Dermis microvascular lymphatic vessel endothelial cell (primary cell): ENCODE results near the gene GREB1. TPM values are rescaled to one million over a fixed set of nuclear protein-coding genes. Genes with fewer than 3 reads are reported as not detected.

Source experiments
- DNase-seq, 2 donors: peaks; one replicate each; pipeline versions ENCODE4 v3.0.0 to v3.0.0-alpha.2; 2010; ENCODE audit warnings: low read depth in 2 of 2
- total RNA-seq: library from RNA; depleted of rRNA; stranded (reverse); fragments of >200 nt; gene quantifications from 2 replicates; pipeline ENCODE4 v1.2.1, GENCODE V29; 2014

The GREB1 gene, protein sequence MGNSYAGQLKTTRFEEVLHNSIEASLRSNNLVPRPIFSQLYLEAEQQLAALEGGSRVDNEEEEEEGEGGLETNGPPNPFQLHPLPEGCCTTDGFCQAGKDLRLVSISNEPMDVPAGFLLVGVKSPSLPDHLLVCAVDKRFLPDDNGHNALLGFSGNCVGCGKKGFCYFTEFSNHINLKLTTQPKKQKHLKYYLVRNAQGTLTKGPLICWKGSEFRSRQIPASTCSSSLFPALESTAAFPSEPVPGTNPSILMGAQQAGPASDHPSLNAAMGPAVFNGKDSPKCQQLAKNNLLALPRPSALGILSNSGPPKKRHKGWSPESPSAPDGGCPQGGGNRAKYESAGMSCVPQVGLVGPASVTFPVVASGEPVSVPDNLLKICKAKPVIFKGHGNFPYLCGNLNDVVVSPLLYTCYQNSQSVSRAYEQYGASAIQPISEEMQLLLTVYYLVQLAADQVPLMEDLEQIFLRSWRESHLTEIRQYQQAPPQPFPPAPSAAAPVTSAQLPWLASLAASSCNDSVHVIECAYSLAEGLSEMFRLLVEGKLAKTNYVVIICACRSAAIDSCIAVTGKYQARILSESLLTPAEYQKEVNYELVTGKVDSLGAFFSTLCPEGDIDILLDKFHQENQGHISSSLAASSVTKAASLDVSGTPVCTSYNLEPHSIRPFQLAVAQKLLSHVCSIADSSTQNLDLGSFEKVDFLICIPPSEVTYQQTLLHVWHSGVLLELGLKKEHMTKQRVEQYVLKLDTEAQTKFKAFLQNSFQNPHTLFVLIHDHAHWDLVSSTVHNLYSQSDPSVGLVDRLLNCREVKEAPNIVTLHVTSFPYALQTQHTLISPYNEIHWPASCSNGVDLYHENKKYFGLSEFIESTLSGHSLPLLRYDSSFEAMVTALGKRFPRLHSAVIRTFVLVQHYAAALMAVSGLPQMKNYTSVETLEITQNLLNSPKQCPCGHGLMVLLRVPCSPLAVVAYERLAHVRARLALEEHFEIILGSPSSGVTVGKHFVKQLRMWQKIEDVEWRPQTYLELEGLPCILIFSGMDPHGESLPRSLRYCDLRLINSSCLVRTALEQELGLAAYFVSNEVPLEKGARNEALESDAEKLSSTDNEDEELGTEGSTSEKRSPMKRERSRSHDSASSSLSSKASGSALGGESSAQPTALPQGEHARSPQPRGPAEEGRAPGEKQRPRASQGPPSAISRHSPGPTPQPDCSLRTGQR (N-terminal part only)
- 0.26 and 0.38 TPM in 2 replicates for total RNA-seq

DNA sequence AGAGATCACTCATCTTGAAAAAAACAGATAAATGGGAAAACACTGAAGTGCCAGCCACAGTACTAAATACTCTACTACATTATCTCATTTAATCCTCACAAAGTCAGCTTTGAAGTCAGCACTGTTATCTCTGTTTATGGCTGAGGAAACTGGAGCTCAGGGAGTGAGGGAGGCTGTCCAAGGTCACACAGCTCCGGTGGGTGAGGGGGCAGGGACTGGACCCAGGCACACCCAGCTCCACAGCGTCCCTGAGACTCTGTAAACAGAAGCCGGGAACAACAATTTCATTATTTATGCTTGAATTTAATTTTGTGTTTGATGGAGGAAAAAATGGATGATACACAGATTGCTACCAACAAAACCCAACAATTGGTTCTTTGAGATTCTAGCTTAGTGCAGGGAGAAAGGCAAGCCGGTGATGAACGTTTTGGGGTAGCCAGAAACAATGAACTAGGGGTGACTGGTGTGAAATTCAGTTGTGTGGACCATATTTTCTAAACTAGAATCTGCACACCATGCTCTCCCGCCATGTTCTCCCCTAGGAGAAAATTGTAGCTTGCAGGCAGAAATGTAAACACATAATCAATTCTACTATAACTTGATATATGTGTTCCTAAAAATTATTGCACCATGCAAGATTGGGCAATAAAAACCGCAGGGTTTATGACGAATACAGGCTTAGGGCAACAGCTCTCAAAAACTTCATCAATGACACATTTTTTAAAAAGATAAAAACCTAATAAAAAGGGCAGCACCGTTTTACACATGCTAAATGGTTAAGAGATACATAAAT, at the start of gene GREB1:
GREB1 (plus strand) TSS at position 768 of the 793 bp plus-strand sequence. CDS start 22,570 bp downstream, outside the sequence.
- DNase-seq, result no peak

DNA sequence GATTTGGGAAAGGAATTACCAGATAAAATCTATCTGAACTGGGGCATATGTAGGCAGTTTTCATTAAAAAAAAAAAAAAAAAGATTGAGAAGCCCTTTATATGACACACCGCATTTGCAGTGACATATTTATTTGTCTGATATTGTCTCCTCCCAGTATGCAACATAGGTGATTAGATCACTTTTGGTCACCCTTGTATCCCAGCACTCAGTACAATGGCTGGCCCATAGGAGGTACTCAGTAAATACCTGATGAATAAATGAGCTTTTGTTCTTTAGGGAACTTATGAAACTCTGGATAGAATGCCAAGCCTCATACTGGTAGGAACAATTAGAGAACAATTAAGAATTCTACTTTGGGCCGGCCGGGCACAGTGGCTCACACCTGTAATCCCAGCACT, 45.0 kb upstream of the GREB1 start:
- no peak for DNase-seq

DNA sequence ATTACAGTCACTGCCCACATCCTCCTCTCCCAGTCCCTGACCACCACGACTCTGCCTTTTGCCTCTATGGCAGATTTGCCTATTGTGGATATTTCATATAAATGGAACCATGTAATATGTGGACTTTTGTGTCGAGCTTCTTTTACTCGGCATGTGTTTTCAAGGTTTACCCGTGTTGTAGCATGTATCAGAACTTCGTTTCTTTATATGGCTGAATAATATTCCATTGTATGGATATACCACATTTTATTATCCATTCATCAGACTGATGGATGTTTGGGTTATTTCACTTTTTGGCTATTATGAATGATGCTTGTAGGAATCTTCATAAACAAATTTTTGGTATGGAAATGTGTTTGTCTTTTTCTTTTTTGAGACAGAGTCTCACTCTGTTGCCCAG, 43.7 kb upstream of the GREB1 start:
- DNase-seq, result no peak

DNA sequence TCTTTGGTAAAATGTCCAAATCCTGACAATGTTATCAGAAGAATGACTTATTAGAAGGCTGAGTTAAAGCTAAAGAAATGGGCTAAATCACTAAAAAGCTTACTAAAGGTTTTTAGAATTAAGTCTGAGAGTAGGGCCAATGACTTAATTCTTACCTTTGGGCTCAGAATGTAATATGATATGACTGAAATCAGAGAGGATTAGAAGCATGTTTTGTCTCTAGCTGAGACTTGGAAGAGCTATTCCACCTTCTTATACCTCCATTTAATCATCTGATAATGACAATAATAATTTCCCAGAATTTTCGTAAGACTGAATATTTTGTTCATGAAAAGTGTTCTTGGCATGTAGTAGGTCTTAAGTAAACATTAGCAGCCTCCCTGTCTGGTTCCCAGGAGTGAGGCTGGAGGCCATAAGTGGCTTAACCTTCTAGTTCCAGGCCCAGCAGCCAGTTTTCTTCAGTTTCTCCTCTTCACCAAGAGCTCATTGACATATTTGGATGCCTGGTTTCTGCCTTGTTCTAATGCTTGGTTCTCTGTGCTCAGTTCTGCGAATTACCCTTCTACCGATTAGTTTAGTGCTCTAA, 42.4 kb upstream of the GREB1 start:
- DNase-seq, result no peak

DNA sequence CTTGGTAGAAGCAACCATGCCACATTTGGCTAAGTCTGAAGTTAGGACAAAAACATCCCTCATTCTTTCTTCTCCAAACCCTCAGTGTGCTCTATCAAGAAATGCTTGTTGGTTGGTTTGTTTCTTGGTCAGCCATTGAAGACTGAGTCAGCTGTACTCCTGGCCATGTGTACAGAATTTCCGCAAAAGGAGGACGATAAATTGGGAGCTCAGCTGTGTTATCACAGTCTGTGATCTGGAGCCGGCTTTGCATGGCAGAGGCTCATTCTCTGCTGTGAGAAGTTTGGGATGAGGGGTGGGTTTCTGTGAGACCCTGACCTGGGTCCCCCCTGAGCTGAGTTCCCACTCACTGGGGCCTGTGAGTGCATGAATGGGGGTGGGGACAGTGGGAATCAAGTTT, 41.6 kb upstream of the GREB1 start:
- DNase-seq, result no peak

DNA sequence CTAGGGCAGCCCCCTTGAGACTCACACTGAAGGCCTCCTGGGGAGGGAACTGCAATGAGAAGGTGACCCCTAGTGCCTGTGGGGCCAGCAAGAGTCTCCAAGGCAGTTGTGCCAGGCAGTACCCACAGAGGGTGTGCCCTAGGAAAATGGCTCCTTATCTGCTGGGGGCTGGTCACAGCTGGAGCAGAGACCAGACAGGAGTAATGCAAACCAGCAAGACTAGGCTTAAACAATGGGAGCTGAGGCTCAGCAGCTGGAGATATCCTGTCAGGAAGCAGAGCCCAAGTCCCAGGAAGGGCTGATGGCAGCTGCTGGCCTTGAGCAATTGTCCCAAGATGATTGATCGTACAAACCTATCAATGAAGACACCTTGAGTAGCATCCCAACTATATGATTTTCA, 41.1 kb upstream of the GREB1 start:
- no peak for DNase-seq

DNA sequence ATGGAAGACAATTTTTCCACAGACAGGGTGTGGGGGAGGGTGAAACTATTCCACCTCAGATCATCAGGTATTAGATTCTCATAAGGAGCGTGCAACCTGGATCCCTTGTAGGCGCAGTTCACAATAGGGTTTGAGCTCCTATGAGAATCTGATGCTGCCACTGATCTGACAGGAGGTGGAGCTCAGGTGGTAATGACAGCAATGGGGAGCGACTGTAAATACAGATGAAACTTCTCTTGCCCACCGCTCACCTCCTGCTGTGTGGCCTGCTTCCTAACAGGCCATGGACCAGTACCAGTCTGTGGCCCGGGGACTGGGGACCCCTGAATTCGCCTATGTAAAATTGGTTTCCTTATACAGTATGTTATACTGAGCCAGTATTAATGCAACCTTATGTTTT, 40.6 kb upstream of the GREB1 start:
- DNase-seq, result no peak

DNA sequence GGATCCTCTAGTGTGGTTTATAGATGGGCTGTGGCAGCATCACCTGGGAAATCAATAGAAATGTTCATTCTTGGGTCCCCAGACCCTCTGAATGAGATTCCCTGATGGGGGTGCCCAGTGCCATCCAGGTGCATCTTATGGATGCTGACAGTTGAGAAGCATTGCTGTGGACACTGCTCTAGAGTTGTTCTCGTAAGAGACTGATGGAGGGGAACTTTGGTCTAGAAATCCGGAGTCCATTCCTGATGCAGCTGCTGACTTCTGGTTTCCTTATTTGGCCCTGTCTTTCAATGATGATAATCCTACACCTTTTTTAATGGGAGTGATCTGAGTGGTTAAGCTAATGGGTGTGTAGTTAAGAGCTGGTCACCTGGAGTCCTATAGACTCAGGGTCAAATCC, 39.5 kb upstream of the GREB1 start:
- DNase-seq, result no peak

DNA sequence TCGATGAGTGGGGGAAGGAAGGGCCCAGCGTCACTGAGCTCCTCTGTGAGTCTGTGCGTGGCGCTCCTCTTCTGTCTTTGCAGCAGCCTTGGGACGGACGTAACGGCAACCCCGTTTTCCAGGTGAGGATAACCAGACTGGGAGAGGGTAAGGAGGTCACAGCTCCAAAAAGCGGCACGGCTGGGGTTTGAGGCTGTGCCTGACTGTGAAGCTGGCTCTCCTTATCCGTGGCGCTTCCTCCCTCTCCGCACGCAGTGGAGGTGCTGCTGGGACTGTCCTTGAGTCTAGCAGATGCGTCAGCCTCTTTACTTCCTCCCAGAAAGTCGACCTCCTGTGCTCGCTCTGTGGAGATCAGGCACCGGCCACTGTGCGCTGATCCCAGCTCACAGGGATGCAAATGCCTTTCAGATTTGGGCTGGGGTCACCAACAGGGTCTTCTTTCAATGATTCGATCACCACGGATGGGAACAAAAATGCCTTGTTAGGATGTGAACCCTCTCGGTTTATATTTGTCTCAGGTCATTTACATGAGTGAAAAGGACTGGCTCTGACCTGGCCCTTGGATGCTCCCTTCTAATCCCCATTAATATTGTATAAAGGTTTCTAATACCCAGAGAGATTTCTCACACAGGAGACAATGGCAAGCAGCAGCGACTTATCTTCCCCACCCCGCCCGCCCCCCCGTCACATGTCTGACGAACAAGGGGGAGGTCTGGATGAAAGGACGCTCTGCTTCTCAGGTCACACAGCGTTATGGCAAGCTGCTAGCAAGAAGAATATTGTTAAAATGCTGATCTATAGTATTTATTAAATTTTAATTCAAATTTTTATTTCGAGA, 37.8 kb upstream of the GREB1 start:
- no peak for DNase-seq

DNA sequence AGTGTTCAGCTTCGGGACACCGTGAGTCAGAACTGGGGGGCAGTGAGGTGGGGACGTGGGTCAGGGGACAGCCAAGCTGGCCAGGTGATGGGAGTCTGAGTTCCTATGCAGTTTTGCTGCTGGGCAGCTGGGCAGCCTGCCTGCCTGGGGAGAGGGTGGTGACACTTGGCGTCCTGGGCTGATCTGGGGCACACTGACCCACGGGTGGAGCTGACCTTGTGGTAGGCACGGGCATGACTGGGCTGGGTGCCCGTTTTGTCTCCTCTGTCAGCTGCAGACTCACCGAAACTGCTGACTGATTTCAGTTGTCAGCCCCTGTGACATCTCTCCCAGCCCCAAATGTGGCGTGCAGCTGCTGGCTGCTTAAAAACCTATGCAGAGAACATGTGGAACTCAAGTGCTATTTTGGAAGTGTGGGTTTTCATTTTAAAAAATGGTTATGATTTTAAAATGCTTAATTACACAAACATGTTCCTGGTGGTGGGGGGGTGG, 35.3 kb upstream of the GREB1 start:
- DNase-seq, result no peak

DNA sequence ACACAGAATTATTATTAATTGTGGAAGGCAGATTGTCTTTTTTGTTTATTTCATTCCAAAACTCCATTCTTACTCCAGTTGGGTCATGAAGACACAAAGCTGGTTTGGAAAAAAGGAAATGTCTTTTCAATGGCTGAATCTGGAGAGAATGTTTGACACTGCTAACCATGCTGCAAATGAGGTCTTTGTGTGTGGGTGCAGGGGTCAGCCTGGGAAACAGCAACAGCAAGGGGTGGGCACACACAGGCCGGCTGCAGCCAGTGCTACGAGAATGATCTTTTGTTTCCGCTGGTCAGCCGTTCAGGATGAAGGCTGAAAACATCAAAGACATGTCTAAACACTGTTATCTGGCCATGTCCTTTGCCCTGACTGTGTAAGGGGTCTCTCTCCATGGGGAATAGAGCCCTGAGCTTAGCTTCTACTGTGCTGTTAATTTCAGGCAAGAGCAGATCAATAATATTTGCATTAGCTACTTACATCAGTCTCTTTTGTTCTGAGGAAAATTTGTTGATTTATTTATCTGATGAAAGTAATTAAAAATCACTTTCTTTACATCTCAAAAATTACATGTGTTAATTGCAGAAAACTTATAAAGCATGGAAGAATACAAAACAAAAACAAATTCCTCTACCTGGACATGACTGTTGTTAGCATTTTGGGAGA, 34.6 kb upstream of the GREB1 start:
- no peak for DNase-seq

DNA sequence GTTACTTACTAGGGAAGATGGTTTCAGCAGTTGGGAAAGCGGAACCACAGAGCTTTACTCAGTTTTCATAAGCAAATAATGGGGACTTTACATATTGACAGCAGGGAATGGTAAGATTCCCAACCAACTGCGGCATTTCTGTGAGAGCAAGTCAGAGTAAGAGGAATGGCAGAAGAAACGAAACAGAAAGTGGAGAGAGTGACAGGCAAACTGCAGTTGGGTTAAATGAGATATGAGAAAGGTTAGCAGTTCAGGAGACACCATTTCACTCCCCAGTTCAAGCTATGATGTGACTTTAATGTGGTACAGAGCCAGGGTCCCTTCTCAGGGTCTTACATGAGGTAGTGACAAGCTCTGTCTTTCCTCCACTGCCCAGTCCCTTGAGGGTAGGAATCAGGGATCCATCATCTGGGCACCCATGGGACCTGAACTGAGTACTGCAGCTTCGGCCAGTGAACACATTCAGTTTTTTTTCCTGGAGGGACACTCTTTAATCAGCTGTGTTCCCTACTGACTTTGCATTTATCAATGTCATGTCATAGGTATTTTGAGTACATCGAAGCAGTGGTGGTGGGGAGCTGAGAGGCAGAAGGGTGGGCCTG, 33.0 kb upstream of the GREB1 start:
- DNase-seq, result no peak

DNA sequence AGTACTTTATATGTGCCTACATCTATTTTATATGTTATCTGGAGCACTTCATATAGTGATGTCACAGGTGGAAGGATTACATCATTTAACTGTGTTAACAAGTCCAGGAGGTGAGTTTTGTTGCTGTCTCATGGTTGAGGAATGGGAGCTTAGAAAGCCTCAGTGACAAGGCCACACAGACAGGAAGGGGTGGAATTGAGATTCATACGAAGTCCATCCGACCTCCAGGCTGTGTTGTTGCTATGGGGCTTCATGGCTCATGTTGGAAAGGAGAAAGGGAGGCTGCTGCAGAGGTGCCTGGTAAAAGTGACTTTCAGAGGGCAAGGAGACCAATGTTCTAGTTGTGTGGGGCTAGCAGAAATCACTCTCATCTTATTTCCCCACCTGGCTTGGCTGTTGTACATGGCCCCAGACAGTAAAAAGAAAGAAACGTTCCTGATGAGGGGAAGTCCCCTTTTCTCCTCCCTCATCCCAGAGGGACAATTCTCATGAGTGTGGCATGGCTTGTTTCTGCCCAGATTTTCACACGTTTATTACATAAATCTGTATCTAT, 31.0 kb upstream of the GREB1 start:
- no peak for DNase-seq

DNA sequence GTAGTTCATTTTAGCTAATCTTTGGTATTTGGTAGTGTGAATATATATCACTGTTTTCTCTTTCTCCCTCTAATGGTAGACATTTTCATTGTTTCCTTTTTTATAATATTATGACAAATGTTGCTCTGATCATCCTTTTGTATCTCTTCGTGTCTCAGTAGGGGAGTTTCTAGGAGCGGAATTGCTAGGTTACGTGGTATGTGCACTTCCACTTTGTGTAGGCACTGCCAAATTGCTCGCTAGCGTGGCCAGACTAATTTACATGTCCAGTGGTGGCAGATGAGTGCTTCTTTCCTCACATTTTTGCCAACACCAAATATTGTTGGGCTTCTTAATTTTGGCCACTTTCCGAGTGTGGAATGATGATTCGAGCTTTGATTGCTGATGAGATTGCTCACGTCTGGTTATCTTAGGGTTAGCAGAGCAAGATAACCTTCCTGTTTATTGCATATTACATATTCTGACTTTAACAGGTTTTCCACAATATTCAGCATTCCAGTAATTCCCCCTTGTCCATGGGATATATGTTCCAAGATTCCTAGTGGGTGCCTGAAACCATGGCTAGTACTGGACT, 30.4 kb upstream of the GREB1 start:
- DNase-seq, result no peak

DNA sequence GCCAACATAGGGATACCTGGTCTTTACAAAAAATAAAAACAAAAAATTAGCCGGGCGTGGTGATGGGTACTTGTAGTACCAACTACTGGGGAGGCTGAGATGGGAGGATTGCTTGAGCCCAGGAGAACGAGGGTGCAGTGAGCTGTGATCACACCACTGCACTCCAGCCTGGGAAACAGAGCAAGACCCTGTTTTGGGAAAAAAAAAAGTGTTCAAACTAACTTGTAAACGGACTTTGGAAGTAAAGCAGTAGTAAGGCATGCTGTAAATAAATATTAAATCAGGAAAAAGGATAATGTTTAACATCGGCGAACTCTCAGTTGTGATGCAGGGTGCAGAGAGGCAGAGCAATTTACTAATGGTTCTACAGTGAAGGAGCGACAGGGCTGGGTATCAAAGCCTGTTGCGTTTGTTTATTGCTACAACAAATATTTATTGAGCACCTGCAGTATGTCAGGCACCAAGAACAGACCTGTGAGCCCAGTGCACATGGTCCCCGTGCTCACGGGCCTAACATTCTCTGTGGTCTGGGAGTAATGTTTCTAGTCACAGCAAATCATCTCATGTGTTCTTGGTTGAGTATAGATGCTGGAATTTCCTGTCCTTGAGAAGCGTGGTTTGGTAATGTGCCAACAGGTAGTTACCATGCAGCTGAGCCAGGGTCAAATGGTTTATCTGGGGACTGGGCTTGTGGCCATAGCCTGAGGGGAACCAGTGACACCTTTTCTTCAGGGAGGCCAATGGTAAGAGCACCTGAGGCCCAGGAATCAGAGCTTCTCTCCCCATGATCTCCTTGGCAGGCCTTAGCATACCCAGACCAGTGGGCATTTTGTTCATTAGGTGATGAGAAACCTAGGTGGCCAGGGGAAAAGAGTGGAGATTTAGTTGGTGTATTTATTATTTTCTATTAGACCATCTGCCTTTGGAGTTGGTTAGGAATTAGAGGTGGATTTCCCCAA, 27.9 kb upstream of the GREB1 start:
- no peak for DNase-seq

DNA sequence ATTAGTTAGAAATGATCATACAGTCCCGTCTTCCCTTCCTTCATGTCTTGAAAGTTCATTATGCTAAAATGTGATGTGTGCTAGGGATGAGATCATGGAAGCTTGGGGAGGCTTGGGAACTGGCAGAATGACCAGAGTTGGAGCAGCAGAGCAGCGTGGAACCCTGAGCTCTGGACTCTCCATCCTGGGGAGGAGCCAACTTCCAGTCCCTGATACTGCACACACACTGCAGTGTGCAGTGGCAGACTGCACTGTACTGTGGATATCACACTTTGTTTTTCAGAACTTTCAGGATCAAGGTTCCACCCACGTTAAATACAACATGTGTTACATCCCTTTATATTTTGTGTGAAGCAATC, 27.3 kb upstream of the GREB1 start:
- DNase-seq, result no peak

DNA sequence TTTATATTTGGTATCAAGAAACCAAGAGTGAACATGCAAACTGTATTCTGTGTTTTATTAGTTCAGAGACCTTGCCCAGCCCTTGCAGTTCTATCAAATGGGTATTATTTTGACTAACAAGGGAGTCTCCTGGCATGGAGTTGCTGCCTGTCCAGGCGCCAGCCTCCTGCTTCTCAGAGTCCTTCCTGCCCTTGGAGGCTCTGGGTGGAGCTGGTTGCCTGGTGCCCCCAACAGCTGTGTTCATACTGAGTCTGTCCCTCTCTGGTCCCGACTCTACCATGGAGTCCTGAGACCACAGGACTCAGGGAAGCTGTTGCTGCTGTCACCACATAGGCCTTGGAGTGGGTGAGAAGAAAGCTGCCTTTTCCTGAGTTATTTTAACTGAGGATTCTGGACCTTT, 26.3 kb upstream of the GREB1 start:
- DNase-seq, result no peak
